HG03280 (cell line): ENCODE measurements around the gene COL4A2.
"Not testable (repeated sequence)": the region's sequence is repeated elsewhere in the genome, so short reads cannot be mapped to it uniquely, and the experiment has no call there.

Source experiments
- ATAC-seq: cut with Tn5 transposase; IDR thresholded peaks from one replicate; pipeline ENCODE4 v1.9.1; 2021; ENCODE audit warnings: mild to moderate bottlenecking, moderate library complexity; ENCODE audit not compliant: unreplicated experiment

COL4A2 gene

GRCh38 chr13:110319774-110320509, 12.9 kb downstream of the COL4A2 start:
- no peak for ATAC-seq

- ATAC-seq = no peak
Observed at GRCh38 chr13:110320645-110321044, 13.6 kb downstream of the COL4A2 start.

- not testable (repeated sequence) for ATAC-seq
Observed at GRCh38 chr13:110321573-110321972, 14.5 kb downstream of the COL4A2 start.

GRCh38 chr13:110322126-110322827, 15.2 kb downstream of the COL4A2 start:
- no peak for ATAC-seq

GRCh38 chr13:110322828-110323171, 15.7 kb downstream of the COL4A2 start:
- no peak for ATAC-seq

GRCh38 chr13:110323172-110323891, 16.2 kb downstream of the COL4A2 start:
- ATAC-seq = no peak

GRCh38 chr13:110324026-110324749, 17.1 kb downstream of the COL4A2 start:
- ATAC-seq = no peak

- ATAC-seq = no peak
Observed at GRCh38 chr13:110326263-110326904, 19.3 kb downstream of the COL4A2 start.

- ATAC-seq = no peak
Observed at GRCh38 chr13:110327051-110327721, 20.1 kb downstream of the COL4A2 start.

- no peak for ATAC-seq
Observed at GRCh38 chr13:110328573-110328972, 21.5 kb downstream of the COL4A2 start.

- ATAC-seq = no peak
Observed at GRCh38 chr13:110329258-110329657, 22.2 kb downstream of the COL4A2 start.

GRCh38 chr13:110329798-110330461, 22.8 kb downstream of the COL4A2 start:
- no peak for ATAC-seq

GRCh38 chr13:110330491-110331011, 23.5 kb downstream of the COL4A2 start:
- no peak for ATAC-seq

GRCh38 chr13:110331362-110331761, 24.3 kb downstream of the COL4A2 start:
- ATAC-seq = no peak

- ATAC-seq = no peak
Observed at GRCh38 chr13:110332750-110333149, 25.7 kb downstream of the COL4A2 start.

GRCh38 chr13:110333837-110334236, 26.8 kb downstream of the COL4A2 start:
- no peak for ATAC-seq

- ATAC-seq = no peak
Observed at GRCh38 chr13:110334256-110334655, 27.2 kb downstream of the COL4A2 start.

GRCh38 chr13:110334841-110335490, 27.9 kb downstream of the COL4A2 start:
- no peak for ATAC-seq

GRCh38 chr13:110336108-110336507, 29.0 kb downstream of the COL4A2 start:
- no peak for ATAC-seq
